B cell (primary cell): Measurements from ENCODE around the gene CD163. TPM values are rescaled to one million over a fixed set of nuclear protein-coding genes. Genes with fewer than 3 reads are reported as not detected.

Source experiments
- ATAC-seq: fragments of 200-7000 bp; cut with Tn5 transposase; one replicate; pipeline ENCODE4 v1.10.0; 2021; ENCODE audit warnings: low read depth, mild to moderate bottlenecking, moderate number of reproducible peaks, moderate library complexity
- CTCF ChIA-PET: fragments of 350-600 bp; sonication (Branson Sonifier 250); formaldehyde crosslinking; loops from one replicate; lab custom pipeline; 2021; ENCODE audit warnings: antibody characterized with exemption, inconsistent platforms; lab: Charles Lee
- POLR2A ChIA-PET: fragments of 350-600 bp; sonication (Branson Sonifier 250); formaldehyde crosslinking; loops from one replicate; lab custom pipeline; 2021; ENCODE audit warnings: antibody characterized with exemption; lab: Charles Lee
- DNase-seq: peaks from one replicate; pipeline ENCODE4 v3.0.0; 2013
- H2AFZ ChIP-seq: 2 replicates; pipeline ENCODE4 v1.6.1; 2012; ENCODE audit warnings: mild to moderate bottlenecking, low read depth, low read length; ENCODE audit not compliant: insufficient read depth, poor library complexity, severe bottlenecking
- H3K27ac ChIP-seq, 2 donors: 1 replicate in 1 of 2; 2 replicates in 1 of 2; pipeline ENCODE4 v1.5.1; 2012 to 2013; ENCODE audit warnings: low read length in 2 of 2, mild to moderate bottlenecking in 2 of 2, moderate library complexity in 1 of 2
- H3K27me3 ChIP-seq, 4 experiments: fragments of 200-600 bp in 1 of 4; sonication (generic) in 1 of 4; replicated peaks in 1 of 4; 1 replicate in 2 of 4; 2 replicates in 2 of 4; pipeline versions ENCODE4 v1.6.1 to v1.7.0; 2013 to 2016; ENCODE audit warnings: low read length in 3 of 4, mild to moderate bottlenecking in 2 of 4, mixed read lengths in 1 of 4, moderate library complexity in 1 of 4; ENCODE audit not compliant: insufficient read depth in 4 of 4, control insufficient read depth in 3 of 4; ENCODE audit errors: control extremely low read depth in 1 of 4
- H3K36me3 ChIP-seq, 2 experiments: replicated peaks in 1 of 2; 1 replicate in 1 of 2; 2 replicates in 1 of 2; pipeline versions ENCODE4 v1.6.1 to v1.7.1; 2013; ENCODE audit warnings: low read length in 1 of 2; ENCODE audit not compliant: insufficient read depth in 2 of 2, control insufficient read depth in 1 of 2; ENCODE audit errors: control extremely low read depth in 1 of 2, extremely low read depth in 1 of 2
- H3K4me1 ChIP-seq, 2 donors: fragments of 200-600 bp in 1 of 2; sonication (generic) in 1 of 2; 1 replicate in 1 of 2; 2 replicates in 1 of 2; pipeline versions ENCODE4 v1.5.1 to v1.6.1; 2013 to 2017; ENCODE audit warnings: low read length in 2 of 2; ENCODE audit not compliant: control insufficient read depth in 2 of 2, insufficient read depth in 2 of 2
- H3K4me2 ChIP-seq: replicated peaks from 2 replicates; pipeline ENCODE3; 2012; ENCODE audit warnings: mild to moderate bottlenecking, low read depth, low read length; ENCODE audit not compliant: poor library complexity, severe bottlenecking
- H3K4me3 ChIP-seq, 5 experiments: fragments of 200-600 bp in 1 of 5; sonication (generic) in 1 of 5; 1 replicate in 3 of 5; 2 replicates in 2 of 5; pipeline versions ENCODE4 v1.5.1 to v1.7.0; 2011 to 2016; ENCODE audit warnings: low read length in 4 of 5, mild to moderate bottlenecking in 4 of 5, low read depth in 2 of 5, control low read depth in 1 of 5, moderate library complexity in 1 of 5; ENCODE audit not compliant: insufficient read depth in 1 of 5; ENCODE audit errors: control extremely low read depth in 1 of 5, extremely low read depth in 1 of 5
- H3K79me2 ChIP-seq: fragments of 200-600 bp; sonication (generic); one replicate; pipeline ENCODE4 v1.6.0; 2016; ENCODE audit warnings: low read length; ENCODE audit not compliant: control insufficient read depth, insufficient read depth
- H3K9ac ChIP-seq: fragments of 200-600 bp; sonication (generic); 2 replicates; pipeline ENCODE4 v1.6.1; 2017; ENCODE audit warnings: mild to moderate bottlenecking, low read length, moderate library complexity
- H3K9me3 ChIP-seq, 3 donors: one replicate each; pipeline versions ENCODE4 v1.6.1 to v1.7.1; 2013; ENCODE audit warnings: low read length in 2 of 3; ENCODE audit not compliant: control insufficient read depth in 2 of 3, insufficient read depth in 1 of 3; ENCODE audit errors: control extremely low read depth in 1 of 3
- H4K20me1 ChIP-seq: 2 replicates; pipeline ENCODE4 v1.6.0; 2012; ENCODE audit warnings: mild to moderate bottlenecking, low read length; ENCODE audit not compliant: insufficient read depth, control insufficient read depth, poor library complexity, severe bottlenecking
- H3K27ac Mint-ChIP-seq: one replicate; pipeline ENCODE4 v1.8.0; 2021; ENCODE audit warnings: mixed read lengths
- H3K27me3 Mint-ChIP-seq: one replicate; pipeline ENCODE4 v1.8.0; 2021; ENCODE audit warnings: mixed read lengths
- H3K4me1 Mint-ChIP-seq: one replicate; pipeline ENCODE4 v1.8.0; 2021; ENCODE audit warnings: mixed read lengths
- H3K4me3 Mint-ChIP-seq: one replicate; pipeline ENCODE4 v1.8.0; 2021; ENCODE audit warnings: mixed read lengths
- H3K9me3 Mint-ChIP-seq: one replicate; pipeline ENCODE4 v1.8.0; 2022; ENCODE audit warnings: mixed read lengths; ENCODE audit not compliant: insufficient read depth
- EZH2 ChIP-seq: IDR thresholded peaks from 2 replicates; pipeline ENCODE4 v1.6.1; 2012; ENCODE audit warnings: borderline replicate concordance, low read depth, mild to moderate bottlenecking, moderate library complexity, low read length; ENCODE audit not compliant: insufficient read depth, poor library complexity, severe bottlenecking
- WGBS: methylation state at CpG from one replicate; pipeline ENCODE4 v1.1.5; 2013; ENCODE audit warnings: missing lambda C conversion rate; ENCODE audit not compliant: insufficient coverage; 5-methylcytosine and 5-hydroxymethylcytosine counted together
- intact Hi-C: fragments of 100-400 bp; cut with micrococcal nuclease; formaldehyde crosslinking; loops from one replicate; pipeline ENCODE4 v1.10.0; 2022
- polyA plus RNA-seq: library from polyadenylated mRNA; depleted of rRNA; stranded (reverse); fragments of >200 nt; gene quantifications from 2 replicates; pipeline ENCODE4 v1.2.3, GENCODE V29; 2012
- total RNA-seq, 2 donors: library from RNA; stranded (reverse); fragments of 120-200 nt in 1 of 2; gene quantifications; 1 replicate in 1 of 2; 2 replicates in 1 of 2; pipeline versions ENCODE4 v1.2.3 to v1.2.4, GENCODE V29; 2013 to 2022
- TF ChIP-seq, protein P1 (sequence below): fragments of 200-600 bp; IDR thresholded peaks from one replicate; pipeline ENCODE4 v1.8.0; 2022; ENCODE audit warnings: antibody characterized with exemption, mild to moderate bottlenecking

The CD163 gene
- total and polyA plus RNA-seq, 2 donors (not counting 1 experiment from before 2014, with no cell fraction given): 1.1 to 1.8 TPM

DNA sequence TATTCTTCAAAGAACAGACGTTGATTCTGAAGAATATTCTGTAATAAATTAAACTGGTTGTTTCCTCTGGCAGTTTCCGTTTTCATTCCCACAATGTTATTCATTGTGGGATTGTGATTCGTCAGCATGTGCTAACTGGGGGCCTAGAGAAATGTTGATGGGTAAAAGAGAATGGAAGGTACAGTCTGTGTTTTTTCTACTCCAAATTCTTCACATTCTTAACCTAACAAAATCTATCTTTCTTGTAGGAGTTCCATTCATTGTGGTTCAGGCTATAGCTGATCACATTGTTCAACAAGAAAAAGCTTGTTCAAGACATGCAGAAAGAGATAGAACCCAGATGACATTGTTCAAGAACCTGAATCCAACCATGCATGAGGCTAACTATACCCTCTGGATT lies 5.9 kb downstream of the CD163 start:
- TF ChIP-seq, protein P1, sequence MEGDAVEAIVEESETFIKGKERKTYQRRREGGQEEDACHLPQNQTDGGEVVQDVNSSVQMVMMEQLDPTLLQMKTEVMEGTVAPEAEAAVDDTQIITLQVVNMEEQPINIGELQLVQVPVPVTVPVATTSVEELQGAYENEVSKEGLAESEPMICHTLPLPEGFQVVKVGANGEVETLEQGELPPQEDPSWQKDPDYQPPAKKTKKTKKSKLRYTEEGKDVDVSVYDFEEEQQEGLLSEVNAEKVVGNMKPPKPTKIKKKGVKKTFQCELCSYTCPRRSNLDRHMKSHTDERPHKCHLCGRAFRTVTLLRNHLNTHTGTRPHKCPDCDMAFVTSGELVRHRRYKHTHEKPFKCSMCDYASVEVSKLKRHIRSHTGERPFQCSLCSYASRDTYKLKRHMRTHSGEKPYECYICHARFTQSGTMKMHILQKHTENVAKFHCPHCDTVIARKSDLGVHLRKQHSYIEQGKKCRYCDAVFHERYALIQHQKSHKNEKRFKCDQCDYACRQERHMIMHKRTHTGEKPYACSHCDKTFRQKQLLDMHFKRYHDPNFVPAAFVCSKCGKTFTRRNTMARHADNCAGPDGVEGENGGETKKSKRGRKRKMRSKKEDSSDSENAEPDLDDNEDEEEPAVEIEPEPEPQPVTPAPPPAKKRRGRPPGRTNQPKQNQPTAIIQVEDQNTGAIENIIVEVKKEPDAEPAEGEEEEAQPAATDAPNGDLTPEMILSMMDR: no peak
- no peak for TF ChIP-seq EZH2
- ChIA-PET CTCF (no interaction called here), POLR2A (no interaction called here)
- no peaks in the 10 kb centered on the region for H3K79me2 ChIP-seq
- Mint-ChIP-seq H3K27me3 (peaks cover 16% of the 10 kb centered on the region), H3K27ac (no peak overlapping the region), H3K4me1 (no peaks in the 10 kb centered on the region), H3K9me3 (peaks cover 2% of the 10 kb centered on the region), H3K4me3 (no peak overlapping the region)
- H3K36me3 ChIP-seq: no peaks in the 10 kb centered on the region
- no peak overlapping the region for H2AFZ ChIP-seq
- H3K9me3 ChIP-seq: no peaks in the 10 kb centered on the region
- peaks cover 0 to 3% (median 0%) of the 10 kb centered on the region in 4 experiments for H3K27me3 ChIP-seq
- H3K27ac ChIP-seq: no peak overlapping the region
- DNase-seq: no peak
- WGBS: no CpG with 5 or more reads among the region's 3 CpGs
- no peak for ATAC-seq
- no peak overlapping the region for H3K4me2 ChIP-seq
- H3K4me3 ChIP-seq: no peak overlapping the region
- H3K4me1 ChIP-seq: no peaks in the 10 kb centered on the region
- intact Hi-C loops: no loop called here
- H3K9ac ChIP-seq: no peak overlapping the region
- H4K20me1 ChIP-seq: no peaks in the 10 kb centered on the region

DNA sequence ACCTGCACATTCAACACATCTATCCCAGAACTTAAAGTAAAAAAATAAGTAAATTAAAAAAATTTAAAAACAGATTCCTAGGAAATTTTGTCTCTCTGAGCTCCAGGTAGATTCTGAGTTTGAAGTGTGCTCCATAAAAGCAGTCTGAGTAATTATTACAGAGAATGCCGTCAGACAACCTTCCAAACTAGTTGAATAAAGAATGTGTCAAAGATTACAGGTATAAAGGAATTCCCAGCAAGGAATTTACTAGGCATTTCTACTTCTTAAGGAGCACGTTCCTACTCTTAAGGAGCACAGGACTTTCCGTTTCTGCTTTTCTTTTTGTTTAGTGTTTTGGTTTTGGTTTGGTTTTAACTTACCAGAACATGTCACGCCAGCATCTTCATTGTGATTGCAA lies 7.1 kb downstream of the CD163 start:
- Histone ChIP-seq H3K4me2 (no peak overlapping the region), H4K20me1 (no peaks in the 10 kb centered on the region), H2AFZ (no peak overlapping the region), H3K4me3 (no peak overlapping the region), H3K36me3 (no peaks in the 10 kb centered on the region), H3K9me3 (no peaks in the 10 kb centered on the region), H3K4me1 (no peaks in the 10 kb centered on the region), H3K79me2 (no peaks in the 10 kb centered on the region), H3K9ac (no peak overlapping the region), H3K27me3 (peaks cover 0 to 3% (median 0%) of the 10 kb centered on the region in 4 experiments), H3K27ac (no peak overlapping the region)
- POLR2A ChIA-PET: no interaction called here
- H3K27me3 Mint-ChIP-seq: peaks cover 16% of the 10 kb centered on the region
- H3K4me1 Mint-ChIP-seq: no peaks in the 10 kb centered on the region
- H3K4me3 Mint-ChIP-seq: no peak overlapping the region
- no peak overlapping the region for H3K27ac Mint-ChIP-seq
- intact Hi-C loops: no loop called here
- WGBS: 88% methylated on average over 1 of the region's 4 CpGs
- CTCF ChIA-PET: no interaction called here
- H3K9me3 Mint-ChIP-seq: peaks cover 2% of the 10 kb centered on the region
- no peak for DNase-seq
- TF ChIP-seq, protein P1: no peak
- no peak for ATAC-seq
